Femur (tissue), 1 donor: ENCODE data around the gene CLEC1A.
"Not testable (repeated sequence)": the region's sequence is repeated elsewhere in the genome, so short reads cannot be mapped to it uniquely, and the experiment has no call there.

Experiments used
- DNase-seq: peaks from one replicate; pipeline ENCODE4 v3.0.0-alpha.2; 2017

Gene CLEC1A

DNA sequence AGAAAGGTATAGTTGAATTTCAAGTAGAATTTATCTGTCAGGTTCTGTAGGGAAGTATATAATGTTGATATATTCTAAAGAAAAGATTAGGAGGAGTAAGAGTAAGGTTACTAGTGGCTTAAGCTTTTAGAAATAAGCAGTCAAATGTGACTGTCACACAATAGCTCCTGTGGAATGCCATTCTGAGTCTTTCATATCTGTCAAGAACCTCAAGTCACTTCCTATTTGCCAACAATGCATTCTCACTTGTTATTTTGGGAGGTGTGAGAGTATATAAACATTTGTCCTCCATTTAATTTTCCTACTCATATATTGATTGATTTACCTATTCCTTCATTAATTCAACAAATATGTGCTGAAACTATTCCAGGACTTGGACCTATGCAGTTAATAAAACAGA is 56.6 kb downstream of the CLEC1A start:
- DNase-seq, result no peak

DNA sequence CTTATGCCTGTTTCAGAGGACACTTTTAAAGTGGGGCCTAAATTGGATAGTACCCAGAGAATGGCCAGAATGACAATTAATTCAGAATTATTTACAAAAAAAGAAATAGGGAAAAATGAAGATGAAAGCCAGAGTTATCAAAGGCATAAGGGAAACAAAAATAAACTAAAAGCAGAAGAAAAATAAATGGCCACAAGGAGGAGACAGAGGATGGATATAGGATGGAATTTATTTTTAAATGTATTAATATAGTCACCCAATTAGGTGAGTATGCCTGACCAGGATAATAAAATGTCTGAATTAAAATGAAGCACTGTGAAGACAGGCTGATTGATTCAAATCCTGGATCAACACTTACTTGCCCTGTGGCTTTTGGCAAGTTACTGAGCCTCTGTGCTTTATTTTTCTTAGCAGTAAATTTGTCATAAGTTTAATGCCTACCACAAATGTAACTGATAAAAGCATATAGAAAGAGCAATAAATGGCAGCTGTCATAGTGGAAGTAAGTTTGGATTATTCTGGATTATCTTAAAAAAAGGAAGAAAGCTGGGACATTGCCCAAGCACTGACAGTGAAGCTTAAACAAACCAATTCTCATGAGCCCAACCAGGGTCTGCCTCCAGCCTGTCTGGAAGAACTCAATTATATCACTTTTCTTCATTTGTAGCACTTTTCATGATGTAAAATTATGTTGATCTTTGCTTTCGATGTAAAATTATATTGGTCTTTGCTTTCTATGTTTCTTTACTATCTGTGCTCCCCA is 64.8 kb downstream of the CLEC1A start:
- no peak for DNase-seq

DNA sequence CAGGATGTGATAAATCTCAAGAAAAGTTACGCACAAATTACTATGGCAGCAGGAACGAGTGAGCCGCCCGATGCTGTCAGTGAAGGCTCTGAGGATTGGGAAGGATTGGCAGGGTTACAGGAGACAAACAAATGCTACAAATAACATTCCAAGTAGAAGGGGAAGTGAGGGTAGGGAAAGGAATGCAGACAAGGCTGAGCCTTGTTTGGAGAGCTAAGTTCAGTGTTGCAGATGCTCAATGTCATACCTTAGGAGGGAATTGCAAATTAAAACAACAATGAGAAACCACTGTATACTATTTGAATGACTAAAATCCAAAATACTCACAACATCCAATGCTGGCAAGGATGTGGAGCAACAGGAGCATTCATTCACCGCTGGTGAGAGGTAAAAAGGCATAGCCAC is 67.0 kb downstream of the CLEC1A start:
- no peak for DNase-seq

DNA sequence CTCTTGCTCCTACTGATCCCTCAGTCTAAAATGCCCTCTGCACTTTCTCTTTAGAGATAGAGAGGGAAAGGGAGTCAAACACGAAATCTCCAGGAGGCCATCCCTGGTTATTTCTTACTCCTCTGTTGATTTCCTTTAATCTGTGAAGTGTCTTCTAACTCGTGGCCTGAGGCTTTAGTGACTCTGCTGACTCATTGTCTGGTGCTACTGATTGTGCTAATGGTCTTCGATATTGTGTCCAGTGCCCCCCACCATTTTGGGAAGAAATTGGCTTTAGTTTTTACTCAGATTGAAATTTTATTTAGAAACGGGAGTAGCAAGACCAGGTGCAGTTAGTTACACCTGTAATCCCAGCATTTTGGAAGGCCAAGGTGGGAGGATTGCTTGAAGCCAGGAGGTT is 67.5 kb downstream of the CLEC1A start:
- DNase-seq, result no peak

DNA sequence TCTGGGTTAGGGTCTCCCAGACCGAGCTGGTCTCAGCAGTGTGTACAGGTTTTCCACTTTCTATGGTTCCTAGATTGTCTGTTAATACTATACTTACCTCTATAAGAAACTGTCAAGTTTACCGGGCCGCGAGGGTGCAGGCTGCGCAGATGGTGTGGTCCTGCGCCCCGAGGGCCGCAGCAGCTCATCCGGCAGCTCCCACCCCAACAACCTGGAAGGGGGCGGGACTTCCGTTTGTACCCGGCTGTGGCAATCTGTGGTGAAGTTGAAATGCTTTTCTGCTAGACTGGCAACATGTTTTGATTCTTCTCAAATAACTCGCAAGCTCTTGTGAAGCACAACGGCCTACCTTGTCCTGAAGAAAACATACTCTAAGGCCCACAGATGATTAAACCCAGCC is 68.3 kb downstream of the CLEC1A start, which contains the start of gene CLEC9A:
Gene CLEC9A, plus strand, starts transcription at position 237 of the 400 bp plus-strand sequence. CDS start 22,006 bp downstream, outside the sequence.
- DNase-seq, result no peak

DNA sequence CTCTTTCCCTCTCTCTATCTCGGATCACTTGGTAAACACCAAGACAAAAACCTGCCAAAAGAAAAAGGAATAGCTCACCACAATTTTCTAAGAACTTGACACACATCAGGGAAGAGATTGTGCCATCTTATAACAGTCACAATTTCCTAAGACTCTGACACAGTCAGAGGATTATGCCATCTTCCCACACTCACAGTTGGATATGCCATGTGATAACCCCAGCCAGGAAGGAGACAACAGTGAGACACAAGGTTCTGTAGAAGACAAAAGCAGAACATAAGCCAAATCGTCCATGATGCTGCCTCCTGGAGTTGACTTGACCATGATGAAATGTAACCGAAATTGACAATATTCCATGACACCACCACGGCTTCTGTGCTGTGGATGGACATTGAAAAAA is 71.1 kb downstream of the CLEC1A start:
- no peak for DNase-seq

DNA sequence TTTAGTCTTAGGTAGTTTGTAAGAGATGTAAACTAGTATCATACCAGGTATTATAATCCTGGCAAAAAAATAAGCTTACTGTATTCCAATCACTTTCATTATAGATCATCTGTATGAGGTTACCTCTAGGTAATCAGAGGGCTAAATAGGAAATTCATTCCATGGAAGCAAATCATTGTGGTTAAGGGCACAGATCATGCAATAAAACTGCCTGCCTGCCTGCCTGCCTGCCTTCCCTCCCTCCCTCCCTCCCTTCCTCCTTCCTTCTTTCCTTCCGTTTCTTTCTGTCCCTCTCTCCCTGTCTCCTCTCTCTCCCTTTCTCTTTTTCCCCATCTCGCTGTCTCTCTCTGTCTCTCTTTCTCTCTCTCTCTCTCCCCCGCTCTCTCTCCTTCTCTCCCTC is 71.5 kb downstream of the CLEC1A start:
- no peak for DNase-seq

DNA sequence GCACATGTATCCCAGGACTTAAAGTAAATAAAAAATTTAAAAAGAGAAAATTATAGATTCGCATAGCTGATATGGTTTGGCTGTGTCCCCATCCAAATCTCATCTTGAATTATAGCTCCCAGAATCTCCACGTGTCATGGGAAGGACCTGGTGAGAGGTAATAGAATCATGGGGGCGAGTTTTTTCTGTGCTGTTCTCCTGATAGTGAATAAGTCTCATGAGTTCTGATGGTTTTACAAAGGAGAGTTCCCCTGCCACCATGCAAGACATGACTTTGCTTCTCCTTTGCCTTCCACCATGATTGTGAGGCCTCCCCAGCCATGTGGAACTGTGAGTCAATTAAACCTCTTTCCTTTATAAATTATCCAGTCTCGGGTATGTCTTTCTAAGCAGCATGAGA is 72.1 kb downstream of the CLEC1A start:
- DNase-seq, result not testable (repeated sequence)

DNA sequence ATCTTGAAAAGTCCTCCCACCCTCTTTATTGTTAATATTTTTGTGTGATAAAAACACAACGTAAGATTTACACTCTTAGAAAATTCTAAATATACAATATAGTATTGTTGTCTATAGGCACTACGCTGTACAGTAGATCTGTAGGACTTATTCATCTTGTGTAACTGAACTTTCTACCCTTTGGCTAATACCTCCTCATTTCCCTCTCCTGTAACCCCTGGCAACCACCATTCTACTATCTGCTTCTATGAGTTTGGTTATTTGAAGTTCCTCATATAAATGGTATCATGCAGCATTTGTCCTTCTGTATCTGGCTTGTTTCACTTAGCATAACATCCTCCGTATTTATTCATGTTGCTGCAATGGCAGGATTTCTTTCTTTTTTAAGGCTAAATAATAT is 73.5 kb downstream of the CLEC1A start:
- no peak for DNase-seq

DNA sequence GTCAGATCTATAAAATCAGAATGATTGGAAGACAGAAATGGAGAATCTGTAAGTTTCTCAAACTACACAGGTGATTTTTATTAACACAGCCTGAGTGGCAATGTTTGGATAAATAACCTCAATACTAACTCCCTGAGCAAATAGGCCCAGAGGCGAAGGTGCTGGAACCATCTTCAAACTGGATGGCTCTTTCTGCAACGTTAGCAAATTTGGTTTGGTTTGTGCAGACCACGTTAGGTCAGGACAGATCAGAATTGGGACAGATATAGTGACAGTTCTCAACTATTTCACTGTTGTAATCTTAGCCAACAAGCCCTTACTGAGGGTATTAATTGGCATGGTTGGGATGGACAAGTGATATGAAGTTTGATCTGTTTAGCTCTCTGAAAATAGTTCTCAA is 77.4 kb downstream of the CLEC1A start:
- no peak for DNase-seq
